Stimulated activated naive B cell treated with anti-CD40 and anti-IgM and Interleukin-4, amounts not matched to agents 10 μg/mL and 1 μg/mL and 100 μg/mL, for 72 hours (primary cell): ENCODE results near the gene TOMM22.

Source experiments
- ATAC-seq, 2 donors: fragments of 150-1000 bp; cut with Tn5 transposase; replicated peaks; 2 replicates each; pipeline ENCODE4 v1.10.0; 2021; ENCODE audit warnings: moderate library complexity in 1 of 2
- DNase-seq: peaks from one replicate; pipeline ENCODE4 v3.0.0; 2021
- H3K27ac Mint-ChIP-seq: one replicate; pipeline ENCODE4 v1.8.0; 2022; ENCODE audit warnings: mild to moderate bottlenecking, mixed read lengths
- H3K27me3 Mint-ChIP-seq, 2 donors: one replicate each; pipeline ENCODE4 v1.8.0; 2022; ENCODE audit warnings: mixed read lengths in 2 of 2
- H3K36me3 Mint-ChIP-seq, 2 donors: one replicate each; pipeline ENCODE4 v1.8.0; 2022; ENCODE audit warnings: mixed read lengths in 2 of 2, mild to moderate bottlenecking in 1 of 2
- H3K4me1 Mint-ChIP-seq, 2 donors: one replicate each; pipeline ENCODE4 v1.8.0; 2022; ENCODE audit warnings: mixed read lengths in 2 of 2, mild to moderate bottlenecking in 1 of 2
- H3K4me3 Mint-ChIP-seq, 2 donors: one replicate each; pipeline ENCODE4 v1.8.0; 2022; ENCODE audit warnings: mild to moderate bottlenecking in 2 of 2, mixed read lengths in 2 of 2, moderate library complexity in 1 of 2
- H3K9me3 Mint-ChIP-seq, 2 donors: one replicate each; pipeline ENCODE4 v1.8.0; 2022; ENCODE audit warnings: mixed read lengths in 2 of 2, mild to moderate bottlenecking in 1 of 2

The TOMM22 gene

DNA sequence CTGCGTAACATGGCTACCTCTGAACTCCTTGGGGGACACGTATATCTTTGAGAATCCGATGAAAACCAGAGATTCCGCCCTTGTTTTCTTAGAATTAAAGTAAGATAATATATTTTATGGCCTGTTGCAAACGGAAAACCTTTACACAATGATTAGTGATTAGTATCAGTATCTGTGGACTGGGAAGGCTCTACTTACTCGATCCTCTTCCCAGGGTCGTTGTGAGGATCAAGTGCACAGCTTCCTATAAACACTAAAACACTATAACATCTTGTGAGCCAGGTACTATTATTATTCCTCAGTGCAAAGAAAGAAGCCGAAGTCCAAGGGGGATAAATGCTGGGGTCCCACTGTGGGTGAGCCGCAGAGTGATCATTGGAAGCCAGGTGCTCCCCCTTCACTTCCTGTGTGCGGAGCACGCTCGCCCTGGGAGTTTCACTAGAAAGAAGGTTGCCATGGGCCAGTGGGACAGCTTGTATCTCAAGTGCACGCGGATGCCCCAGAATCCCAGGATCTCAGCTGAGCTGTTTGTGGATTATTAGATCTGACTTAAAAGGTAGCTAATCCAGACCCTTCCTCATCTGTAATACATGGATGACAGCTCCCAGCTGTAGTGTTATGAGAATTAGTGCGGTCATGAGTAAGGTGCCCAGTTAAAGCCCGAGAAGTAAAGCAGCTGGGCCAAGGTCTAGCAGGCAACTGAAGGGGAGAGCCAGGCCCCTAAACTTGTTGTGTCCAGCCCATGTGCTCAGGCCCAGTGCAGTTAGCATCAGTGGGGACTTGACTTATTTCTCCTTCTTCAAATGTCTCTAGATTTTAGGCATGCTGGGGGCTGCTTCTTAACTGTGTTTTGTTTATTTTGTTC is 24.5 kb upstream of the TOMM22 start:
- Mint-ChIP-seq H3K27me3 (no peaks in the 10 kb centered on the region), H3K4me3 (peak overlapping the region; percentile 96), H3K36me3 (no peaks in the 10 kb centered on the region), H3K9me3 (no peaks in the 10 kb centered on the region), H3K4me1 (peaks cover 5 to 20% of the 10 kb centered on the region in 2 donors), H3K27ac (peak overlapping the region; percentile 100)
- DNase-seq (peak; percentile 18), ATAC-seq (peak; percentile 45 to 54)

DNA sequence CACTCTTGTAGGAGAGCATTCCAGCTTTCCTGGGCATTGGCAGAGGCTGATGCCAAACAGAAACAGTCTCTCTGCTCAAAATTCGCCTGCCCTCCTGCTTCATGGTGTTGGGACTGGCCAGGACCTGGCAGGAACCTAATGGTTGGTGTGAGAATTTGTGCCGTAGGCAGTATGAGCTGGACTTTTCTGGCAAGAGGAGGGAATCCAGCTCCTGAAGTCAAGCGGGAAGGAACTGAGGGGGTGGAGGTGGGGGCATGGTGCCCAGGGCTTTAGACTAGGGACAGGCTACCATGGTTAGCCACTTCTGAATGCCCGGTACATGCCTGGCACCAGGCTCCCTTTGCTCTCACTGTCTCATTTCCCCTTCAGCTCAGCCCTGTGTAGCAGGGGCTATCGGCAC is 6.9 kb upstream of the TOMM22 start:
- Mint-ChIP-seq H3K27ac (no peak overlapping the region), H3K4me3 (no peak overlapping the region), H3K27me3 (no peaks in the 10 kb centered on the region), H3K9me3 (no peaks in the 10 kb centered on the region), H3K36me3 (peaks cover 21 to 26% of the 10 kb centered on the region in 2 donors), H3K4me1 (peaks cover 0 to 4% of the 10 kb centered on the region in 2 donors)
- ATAC-seq, result no peak
- no peak for DNase-seq

DNA sequence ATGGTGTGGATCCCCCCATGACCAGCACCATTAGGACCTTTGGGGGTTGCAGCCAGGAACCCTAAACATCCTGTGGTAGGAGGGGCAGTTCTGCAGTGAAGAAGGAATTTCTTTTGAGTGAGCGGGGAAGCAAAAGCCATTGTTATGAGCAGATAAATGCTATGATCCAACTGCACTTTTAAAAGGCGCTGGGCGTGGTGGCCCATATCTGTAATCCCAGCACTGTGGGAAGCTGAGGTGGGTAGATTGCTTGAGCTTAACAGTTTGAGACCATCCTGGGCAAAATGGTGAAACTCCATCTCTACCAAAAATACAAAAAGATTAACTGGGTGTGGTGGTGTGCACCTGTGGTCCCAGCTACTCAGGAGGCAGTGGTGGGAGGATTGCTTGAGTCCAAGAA is 5.9 kb upstream of the TOMM22 start:
- no peak for DNase-seq

DNA sequence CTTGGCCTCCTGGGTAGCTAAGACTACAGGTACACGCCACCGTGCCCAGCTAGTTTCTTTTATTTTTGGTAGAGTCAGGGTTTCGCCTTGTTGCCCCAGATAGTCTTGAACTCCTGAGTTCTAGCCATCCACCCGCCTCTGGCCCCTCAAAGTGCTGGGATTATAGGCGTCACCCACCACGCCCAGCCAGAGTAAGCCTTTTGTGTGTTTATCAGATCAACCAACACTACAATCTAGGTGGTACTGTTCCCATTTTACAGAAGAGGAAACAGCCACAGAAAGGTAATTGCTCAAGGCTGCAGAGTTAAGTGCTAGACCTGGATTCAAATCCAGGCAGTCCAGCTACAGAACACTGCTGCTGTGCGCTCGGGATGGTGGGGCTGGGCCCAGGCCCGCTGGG is 3.1 kb downstream of the TOMM22 start:
- no peak for DNase-seq
- Mint-ChIP-seq H3K36me3 (peaks cover 41 to 60% of the 10 kb centered on the region in 2 donors), H3K27ac (no peak overlapping the region), H3K9me3 (no peaks in the 10 kb centered on the region), H3K4me3 (no peak overlapping the region), H3K27me3 (no peaks in the 10 kb centered on the region), H3K4me1 (peaks cover 9 to 22% of the 10 kb centered on the region in 2 donors)
- ATAC-seq, result no peak

More for the DNA sequence above, 5.9 kb upstream of the TOMM22 start:
- Mint-ChIP-seq H3K27me3 (no peaks in the 10 kb centered on the region), H3K36me3 (peaks cover 18 to 22% of the 10 kb centered on the region in 2 donors), H3K27ac (no peak overlapping the region), H3K9me3 (no peaks in the 10 kb centered on the region), H3K4me3 (no peak overlapping the region), H3K4me1 (peaks cover 0 to 4% of the 10 kb centered on the region in 2 donors)
- ATAC-seq, result no peak

DNA sequence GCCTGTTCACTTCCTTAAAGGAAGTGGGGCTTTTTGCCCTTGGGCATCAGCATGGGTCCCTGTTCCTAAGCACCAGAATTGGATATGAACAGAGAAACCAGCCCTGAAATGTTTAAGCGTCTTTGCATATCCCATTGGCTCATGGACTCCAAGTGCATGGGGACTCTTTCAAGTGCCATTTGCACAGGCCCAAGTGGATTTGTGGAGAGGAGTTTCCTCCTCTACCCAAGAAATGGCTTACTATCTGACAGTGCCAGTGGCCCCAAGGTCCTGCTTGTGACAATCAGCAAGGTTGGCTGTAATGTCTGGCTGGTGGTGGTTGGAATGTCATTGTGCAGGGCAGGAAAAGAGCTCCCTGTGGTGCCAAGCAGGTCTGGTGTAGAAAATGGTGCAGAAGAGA is 4.0 kb downstream of the TOMM22 start:
- Mint-ChIP-seq H3K4me1 (peaks cover 9 to 22% of the 10 kb centered on the region in 2 donors), H3K9me3 (no peaks in the 10 kb centered on the region), H3K27me3 (no peaks in the 10 kb centered on the region), H3K36me3 (peaks cover 43 to 63% of the 10 kb centered on the region in 2 donors), H3K27ac (no peak overlapping the region), H3K4me3 (no peak overlapping the region)
- no peak for DNase-seq
- ATAC-seq, result no peak

DNA sequence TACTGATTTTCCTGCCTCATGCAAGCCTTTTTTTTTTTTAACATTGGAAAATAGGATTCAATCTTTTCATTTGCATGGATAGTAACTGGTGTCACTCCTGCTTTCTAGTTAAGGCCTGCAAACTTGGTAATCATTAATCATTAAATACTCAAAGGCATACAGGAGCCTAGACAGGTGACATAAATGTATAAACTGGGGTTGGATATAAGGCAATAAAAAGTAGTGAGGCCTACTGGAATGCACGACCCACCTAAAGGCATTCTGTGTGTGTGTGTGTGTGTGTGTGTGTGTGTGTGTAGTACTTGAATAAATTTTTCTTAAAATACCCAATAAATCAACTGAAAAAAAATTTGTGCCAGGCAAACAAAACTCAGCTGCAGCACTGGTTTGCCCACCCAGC is 7.9 kb downstream of the TOMM22 start:
- Mint-ChIP-seq H3K4me1 (peaks cover 13 to 19% of the 10 kb centered on the region in 2 donors), H3K27me3 (no peaks in the 10 kb centered on the region), H3K4me3 (no peak overlapping the region), H3K9me3 (no peaks in the 10 kb centered on the region), H3K27ac (no peak overlapping the region), H3K36me3 (peaks cover 44 to 59% of the 10 kb centered on the region in 2 donors)
- ATAC-seq (no peak), DNase-seq (no peak)

DNA sequence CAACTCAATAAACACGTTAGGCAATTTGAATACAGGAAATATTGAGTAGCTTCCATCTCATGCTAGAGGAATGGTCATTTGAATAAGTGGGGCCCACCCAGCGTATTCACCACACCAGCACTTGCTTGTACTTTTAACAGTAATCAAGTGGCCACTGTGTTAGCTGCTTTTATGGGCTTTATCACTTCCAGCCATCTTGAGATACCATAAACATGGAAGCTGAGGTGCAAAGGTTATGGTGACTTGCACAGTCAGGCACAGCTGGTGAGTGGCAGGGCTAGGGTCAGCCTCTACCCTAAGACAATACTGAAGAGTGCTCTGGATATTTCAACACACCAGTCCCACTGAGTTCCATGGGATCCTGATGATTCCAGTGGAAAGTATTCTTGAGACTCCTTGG is 12.3 kb downstream of the TOMM22 start:
- Mint-ChIP-seq H3K36me3 (peaks cover 36 to 54% of the 10 kb centered on the region in 2 donors), H3K4me3 (no peak overlapping the region), H3K27ac (no peak overlapping the region), H3K4me1 (peaks cover 36 to 59% of the 10 kb centered on the region in 2 donors), H3K27me3 (no peaks in the 10 kb centered on the region), H3K9me3 (no peaks in the 10 kb centered on the region)
- no peak for DNase-seq
- ATAC-seq, result no peak

DNA sequence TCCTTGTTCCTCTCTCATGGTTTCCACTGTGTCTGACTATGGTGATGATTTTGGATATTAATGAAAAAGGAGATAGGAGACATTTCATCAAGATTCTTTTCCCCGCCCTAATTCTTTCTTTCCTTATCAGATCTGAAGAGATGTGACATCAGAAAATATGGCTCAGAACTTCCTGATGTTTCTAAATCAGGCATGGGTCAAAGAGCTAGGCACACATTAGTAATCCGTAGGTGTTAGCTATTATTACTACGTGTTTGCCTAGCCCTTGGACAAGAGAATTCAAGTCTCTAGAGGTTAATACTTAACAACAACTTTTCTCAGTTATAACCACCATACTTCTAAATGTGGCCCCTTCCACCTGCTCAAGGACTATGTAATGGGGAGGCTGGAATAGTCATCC is 13.2 kb downstream of the TOMM22 start:
- Mint-ChIP-seq H3K4me3 (no peak overlapping the region), H3K36me3 (peaks cover 30 to 48% of the 10 kb centered on the region in 2 donors), H3K27me3 (no peaks in the 10 kb centered on the region), H3K9me3 (no peaks in the 10 kb centered on the region), H3K27ac (no peak overlapping the region), H3K4me1 (peaks cover 41 to 65% of the 10 kb centered on the region in 2 donors)
- DNase-seq, result no peak
- no peak for ATAC-seq

DNA sequence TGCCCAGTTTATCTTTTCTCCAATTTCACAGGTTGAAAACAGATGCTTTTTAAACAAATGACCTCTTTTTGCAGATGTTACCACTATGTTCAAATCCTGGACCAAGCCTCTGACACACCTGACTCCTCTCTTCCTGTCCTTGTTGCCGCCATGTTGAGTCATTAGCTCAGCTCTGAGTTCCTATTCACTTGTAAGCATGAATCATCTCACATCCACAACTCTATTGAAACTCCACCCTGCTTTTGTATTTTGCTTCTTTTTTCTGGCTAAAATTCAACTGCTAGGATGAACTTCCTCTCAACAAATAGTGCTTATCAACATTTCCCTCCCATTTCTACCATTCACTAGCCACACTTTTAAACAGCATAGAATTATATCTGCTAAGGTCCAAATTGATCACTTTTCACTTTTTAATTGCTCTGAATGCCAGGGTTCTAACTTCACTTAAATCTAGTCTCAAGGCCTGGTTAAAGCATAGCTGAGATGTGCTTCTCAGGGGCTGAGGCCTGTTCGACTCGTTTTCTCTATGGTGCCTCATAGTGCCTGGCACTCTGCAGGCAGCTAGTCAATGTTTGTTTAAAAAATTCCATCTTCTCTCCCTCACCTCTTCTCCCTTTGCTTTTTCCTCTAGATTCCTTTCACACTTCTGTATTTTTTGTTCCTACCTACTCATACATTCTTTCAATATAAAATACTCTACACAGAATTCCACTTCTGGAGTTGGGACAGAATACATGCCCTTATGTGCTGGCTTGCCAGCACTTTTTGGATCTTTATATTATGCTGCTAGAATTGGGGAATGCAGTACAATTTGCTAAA is 15.1 kb downstream of the TOMM22 start:
- H3K4me1 Mint-ChIP-seq, result peaks cover 40 to 60% of the 10 kb centered on the region in 2 donors
- no peak for ATAC-seq

DNA sequence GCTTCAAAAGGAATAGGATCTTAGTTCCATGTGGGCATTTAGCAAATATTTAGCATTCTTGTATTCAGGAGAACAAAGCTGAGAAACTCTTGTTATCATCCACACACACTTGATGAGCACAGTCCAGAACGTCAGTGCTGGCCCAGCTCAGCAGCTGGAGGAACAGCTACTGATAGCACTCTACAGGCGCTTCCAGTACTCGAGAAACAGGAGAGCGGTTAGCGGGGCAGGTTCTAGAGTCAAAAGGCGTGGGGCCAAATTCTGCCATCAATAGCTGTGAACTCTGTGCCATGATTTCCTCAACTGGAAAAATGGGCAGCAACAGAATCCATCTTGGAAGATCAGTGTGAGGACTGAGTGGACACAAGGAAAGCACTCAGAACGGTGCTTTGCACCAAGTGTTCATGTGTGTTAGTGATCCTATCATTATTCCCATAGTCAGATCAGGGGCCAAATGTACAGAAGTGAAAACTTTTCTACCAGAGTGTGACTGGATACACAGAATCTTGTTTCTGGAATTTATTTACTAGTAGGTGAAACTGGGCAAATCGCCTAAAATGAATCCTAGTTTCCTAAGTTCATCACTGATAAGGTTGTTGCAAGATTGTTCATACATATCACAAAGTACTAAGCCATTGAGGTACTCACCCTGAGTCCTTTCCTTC is 15.8 kb downstream of the TOMM22 start:
- Mint-ChIP-seq H3K4me3 (peak overlapping the region; percentile 55 to 66), H3K36me3 (peaks cover 27 to 43% of the 10 kb centered on the region in 2 donors), H3K4me1 (peaks cover 40 to 60% of the 10 kb centered on the region in 2 donors), H3K27ac (peak overlapping the region; percentile 20), H3K9me3 (no peaks in the 10 kb centered on the region), H3K27me3 (no peaks in the 10 kb centered on the region)
- DNase-seq (no peak), ATAC-seq (no peak)

More for the DNA sequence above, 15.1 kb downstream of the TOMM22 start:
- Mint-ChIP-seq H3K27ac (peak overlapping the region; percentile 20), H3K4me3 (peak overlapping the region; percentile 55 to 66), H3K9me3 (no peaks in the 10 kb centered on the region), H3K27me3 (no peaks in the 10 kb centered on the region), H3K36me3 (peaks cover 27 to 44% of the 10 kb centered on the region in 2 donors)
- no peak for DNase-seq

DNA sequence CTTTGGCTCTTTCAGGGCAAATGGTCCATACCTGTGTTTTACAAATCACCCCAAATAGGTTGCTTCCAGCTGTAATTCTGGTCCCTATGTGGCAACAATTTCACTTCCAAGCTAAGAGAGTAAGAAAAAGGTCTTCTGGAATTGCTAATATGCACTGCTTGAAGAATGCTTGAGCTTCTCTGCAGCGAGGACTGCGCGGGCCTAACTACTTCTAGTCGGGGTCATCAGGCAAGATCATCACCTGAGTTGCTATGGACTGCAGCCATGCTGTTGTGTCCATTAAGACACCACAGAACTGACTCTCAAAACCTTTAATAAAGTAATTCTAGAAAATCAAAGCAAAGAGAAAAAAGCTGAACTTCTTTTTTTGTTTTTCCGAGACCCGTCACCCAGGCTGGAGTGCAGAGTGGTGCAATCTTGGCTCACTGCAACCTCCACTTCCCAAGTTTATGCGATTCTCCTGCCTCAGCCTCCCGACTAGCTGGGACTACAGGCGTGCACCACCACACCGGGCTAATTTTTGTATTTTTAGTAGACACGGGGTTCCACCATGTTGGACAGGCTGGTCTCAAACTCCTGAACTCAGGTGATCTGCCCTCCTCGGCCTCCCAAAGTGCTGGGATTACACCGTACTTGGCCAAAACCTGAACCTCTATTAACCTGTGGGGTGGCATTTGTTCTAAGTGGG is 16.8 kb downstream of the TOMM22 start:
- H3K36me3 Mint-ChIP-seq, result peaks cover 22 to 37% of the 10 kb centered on the region in 2 donors
- peak overlapping the region; percentile 93 to 96 for H3K4me3 Mint-ChIP-seq
- no peaks in the 10 kb centered on the region for H3K27me3 Mint-ChIP-seq
- ATAC-seq, result no peak
- peaks cover 33 to 52% of the 10 kb centered on the region in 2 donors for H3K4me1 Mint-ChIP-seq
- no peak overlapping the region for H3K27ac Mint-ChIP-seq
- DNase-seq, result no peak
- no peaks in the 10 kb centered on the region for H3K9me3 Mint-ChIP-seq

DNA sequence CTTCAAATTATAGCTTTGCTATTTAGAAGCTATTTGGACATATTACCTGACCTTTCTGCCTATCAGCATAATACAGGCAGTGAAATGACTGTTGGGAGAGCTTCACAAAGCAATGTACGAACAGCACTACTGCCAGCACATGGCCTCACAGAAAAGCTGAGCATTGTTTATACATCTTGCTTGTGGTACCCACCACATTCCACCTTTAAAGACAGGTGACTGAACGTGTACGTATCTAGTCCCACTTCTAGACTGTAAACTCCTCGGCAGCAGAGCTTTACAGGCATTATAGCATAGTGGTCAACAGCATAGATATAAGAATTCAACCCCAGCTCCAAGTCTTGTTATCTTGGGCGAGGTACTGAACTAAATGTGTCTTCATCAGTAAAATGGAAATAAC is 17.4 kb downstream of the TOMM22 start:
- Mint-ChIP-seq H3K27ac (no peak overlapping the region), H3K27me3 (no peaks in the 10 kb centered on the region), H3K9me3 (no peaks in the 10 kb centered on the region), H3K4me1 (peaks cover 32 to 55% of the 10 kb centered on the region in 2 donors), H3K36me3 (peaks cover 20 to 35% of the 10 kb centered on the region in 2 donors), H3K4me3 (peak overlapping the region; percentile 93 to 96)
- ATAC-seq (no peak), DNase-seq (no peak)

DNA sequence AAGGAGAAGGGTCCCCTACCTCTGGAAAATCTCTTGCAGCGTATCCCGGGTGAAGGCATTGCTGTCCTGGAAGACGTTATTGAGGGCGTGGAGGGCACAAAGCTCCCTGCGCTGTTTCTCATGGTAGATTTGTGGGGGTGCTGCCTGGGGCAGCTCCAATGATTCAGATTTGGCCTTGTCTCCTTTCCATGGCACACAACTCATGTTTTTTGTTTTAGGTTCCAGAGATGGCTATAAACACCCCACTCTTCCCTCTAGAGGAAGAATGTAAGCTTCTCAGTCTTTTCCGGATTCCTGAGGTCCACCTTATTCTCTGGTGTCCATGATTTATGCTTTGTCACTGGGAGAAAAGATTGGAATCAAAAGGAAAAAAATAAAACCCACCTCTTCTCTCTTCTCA is 18.0 kb downstream of the TOMM22 start:
- H3K4me3 Mint-ChIP-seq, result peak overlapping the region; percentile 93 to 96
- DNase-seq (no peak), ATAC-seq (no peak)
- no peaks in the 10 kb centered on the region for H3K27me3 Mint-ChIP-seq
- H3K4me1 Mint-ChIP-seq, result peaks cover 32 to 55% of the 10 kb centered on the region in 2 donors
- peaks cover 14 to 28% of the 10 kb centered on the region in 2 donors for H3K36me3 Mint-ChIP-seq
- H3K9me3 Mint-ChIP-seq, result no peaks in the 10 kb centered on the region
- no peak overlapping the region for H3K27ac Mint-ChIP-seq
